Left hindlimb (tissue), 1 donor: Measurements from ENCODE around the gene GNG14.

Source experiments
- DNase-seq: peaks from one replicate; pipeline ENCODE4 v3.0.0-alpha.2; 2018

Gene GNG14

GRCh38 chr19:12727745-12728433 lies 40.1 kb downstream of the GNG14 start:
- no peak for DNase-seq

- DNase-seq: no peak
Measured at GRCh38 chr19:12730064-12730463, 42.3 kb downstream of the GNG14 start.

DNA sequence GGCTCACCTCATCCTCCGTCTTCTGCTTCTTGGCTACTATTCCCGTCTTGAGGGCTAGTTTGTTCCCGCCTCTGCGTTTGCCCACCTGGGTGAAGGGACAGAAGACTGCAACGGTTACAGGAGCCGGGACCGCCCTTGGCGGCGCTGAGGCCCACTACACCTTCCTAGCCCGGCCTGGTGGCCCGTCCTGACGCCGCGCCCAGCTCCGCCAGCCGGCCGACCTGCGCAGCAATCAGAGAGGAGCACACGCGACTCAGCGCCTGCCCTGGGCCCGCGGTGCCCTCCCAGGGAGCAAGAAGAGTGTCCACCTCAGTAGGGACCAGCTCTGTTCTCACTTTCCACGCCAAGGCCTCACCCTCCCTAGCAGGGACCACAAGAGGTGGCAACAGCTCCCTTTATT lies 43.5 kb downstream of the GNG14 start:
- DNase-seq: no peak

DNA sequence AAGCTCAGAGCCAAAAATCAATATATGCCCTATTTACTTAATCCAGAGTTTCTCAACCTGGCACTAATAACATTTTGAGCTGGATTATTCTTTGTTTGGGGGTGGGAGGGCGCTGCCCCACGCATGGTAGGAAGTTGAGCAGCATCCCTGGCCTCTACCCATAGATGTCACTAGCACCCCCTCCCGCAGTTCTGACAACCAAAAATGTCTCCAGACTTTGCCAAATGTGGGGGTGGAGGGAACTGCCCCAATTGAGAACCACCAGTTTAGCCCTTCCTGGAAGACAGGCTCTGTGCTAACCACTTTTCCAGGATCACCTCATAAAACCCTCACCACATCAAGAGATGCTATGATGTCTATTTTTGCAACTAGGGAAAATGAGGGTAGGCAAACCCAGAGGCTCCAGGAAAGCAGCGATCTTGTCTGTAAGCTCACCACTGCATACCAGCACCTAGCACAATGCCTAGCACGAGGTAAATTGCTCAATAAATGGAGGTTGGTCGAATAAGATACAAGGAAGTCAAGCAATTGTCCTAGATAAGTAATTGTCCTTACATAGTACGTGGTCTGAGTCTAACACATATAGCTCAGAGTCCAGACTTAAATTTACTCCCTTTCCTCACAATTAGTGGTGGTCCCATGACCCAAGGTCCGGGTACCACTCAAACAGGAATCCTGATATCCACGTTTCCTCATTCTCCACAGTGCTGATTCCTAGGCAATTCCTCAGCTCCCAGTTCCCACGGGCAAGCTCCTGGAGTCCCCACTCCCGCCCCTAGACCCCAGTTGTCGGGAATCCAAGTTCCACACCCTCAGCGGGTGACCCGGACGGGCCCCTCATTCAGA lies 45.8 kb downstream of the GNG14 start:
- peak; percentile 67 for DNase-seq

DNA sequence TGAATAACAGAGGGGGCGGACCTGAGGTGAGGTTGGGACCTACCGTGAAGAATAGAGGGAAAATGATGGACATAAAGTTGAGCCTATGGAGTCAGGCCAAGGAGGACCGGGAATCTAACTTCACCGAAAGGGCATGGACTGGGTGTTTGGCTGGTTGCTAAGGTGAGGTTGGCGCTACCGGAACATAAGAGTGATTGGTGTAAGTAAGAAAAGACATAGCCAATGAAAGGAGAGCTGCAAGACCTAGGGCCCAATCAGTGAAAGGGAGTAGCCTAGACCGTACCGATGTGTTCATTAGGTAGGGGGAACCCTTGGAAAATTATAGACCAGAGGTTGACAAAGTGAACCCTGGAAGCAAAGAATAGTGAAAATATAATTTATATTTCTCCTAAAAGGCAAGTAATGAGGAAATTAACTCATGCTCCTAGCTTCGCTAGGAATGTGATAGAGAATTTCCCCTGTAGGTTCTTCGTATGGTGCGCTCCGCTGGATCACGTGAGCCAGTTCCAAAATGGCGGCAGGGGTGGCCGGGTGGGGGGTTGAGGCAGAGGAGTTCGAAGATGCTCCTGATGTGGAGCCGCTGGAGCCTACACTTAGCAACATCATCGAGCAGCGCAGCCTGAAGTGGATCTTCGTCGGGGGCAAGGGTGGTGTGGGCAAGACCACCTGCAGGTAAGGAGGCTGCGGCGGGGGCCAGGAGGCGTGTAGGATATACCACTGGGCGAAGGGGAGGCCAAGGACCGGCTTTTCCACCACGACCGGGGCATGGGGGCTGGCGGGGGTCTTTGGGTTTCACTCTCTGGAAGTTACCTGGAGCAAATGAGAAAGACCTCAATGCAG lies 49.4 kb downstream of the GNG14 start, which contains the start of gene GET3:
TSS of gene GET3 (plus strand) at position 503 of the 840 bp plus-strand sequence. CDS start at position 512, 9 bp downstream.
- peak; percentile 95 for DNase-seq

DNA sequence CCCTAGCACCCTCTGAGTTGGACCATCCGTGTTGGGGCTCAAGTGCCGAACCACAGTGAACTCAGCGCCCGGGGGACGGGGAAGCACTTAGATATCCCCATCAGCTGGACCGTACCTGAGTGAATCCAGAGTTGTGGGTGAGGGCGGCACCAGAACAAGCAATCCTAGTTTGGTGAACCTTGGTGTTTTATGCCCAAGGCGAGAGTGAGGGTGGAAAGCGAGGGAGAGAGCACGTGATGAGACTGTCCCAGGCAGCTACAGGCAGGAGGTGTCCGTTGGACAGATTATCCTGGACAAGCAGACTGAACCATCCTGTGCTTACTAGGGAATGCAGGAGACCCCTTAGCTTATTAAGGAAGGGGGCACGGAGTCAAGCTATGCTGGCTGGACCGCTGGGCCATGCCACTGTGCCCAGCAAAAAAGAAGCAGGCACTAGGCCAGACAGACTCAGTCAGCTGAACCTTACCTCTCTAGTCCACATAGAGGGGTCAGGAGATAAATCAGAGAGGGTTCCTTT lies 50.1 kb downstream of the GNG14 start:
- no peak for DNase-seq
